Non-pigmented ciliary epithelial cell (primary cell): Measurements from ENCODE around the gene PCNX4.
A peak's percentile ranks its signal among the peaks of the same experiment; 100 is the strongest.
"Not testable (repeated sequence)": the region's sequence is repeated elsewhere in the genome, so short reads cannot be mapped to it uniquely, and the experiment has no call there.

Experiments
- DNase-seq: peaks from one replicate; pipeline ENCODE4 v3.0.0-alpha.2; 2010; ENCODE audit warnings: low read depth

Gene PCNX4

DNA sequence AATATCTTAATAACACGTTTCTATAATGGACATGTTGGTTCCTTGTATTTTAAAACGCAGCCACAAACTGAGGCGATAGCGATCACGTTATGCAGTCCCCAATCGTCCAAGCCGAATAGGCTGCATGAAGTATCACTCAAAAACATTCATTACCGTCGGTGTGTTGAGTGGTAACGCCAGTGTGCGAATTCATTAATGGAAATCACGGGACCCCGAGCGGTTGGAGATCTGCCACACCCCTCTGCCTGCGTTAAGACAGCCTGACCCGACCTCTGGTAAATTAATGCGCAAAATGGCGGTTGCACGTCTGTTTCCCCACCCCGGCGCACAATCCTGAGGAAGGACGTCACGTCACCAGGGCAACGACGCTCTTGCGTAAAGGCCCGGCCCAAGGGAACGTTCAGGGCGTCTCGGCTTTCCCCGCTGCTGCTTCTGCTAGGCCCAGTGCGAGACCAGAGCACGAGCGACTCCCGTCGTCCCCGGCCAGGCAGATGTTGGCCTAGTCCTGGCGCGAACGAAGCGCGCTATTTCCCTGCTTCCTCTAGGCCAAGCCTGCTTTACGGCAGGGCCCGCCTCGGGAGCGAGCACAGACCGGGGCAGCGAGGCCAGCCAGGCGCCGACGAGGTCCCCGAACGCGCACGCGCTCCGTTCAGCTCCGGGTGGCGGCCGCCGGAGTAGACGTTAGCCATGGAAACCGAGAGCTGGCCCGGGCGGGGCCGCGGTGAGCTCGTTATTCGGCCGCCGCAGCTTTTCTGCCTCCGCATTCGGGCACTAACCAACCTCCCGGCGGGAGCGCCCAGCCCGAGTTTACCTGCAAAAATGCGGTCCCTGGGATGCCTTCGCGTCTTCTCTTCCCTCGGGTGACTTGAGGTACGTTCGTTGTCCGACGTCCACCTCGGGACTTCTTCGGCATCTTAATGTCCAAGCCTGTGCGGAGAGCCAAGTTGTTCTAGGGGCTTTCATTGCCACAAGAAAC lies at the start of gene PCNX4:
PCNX4 (plus strand) TSS at position 374 of the 976 bp plus-strand sequence. CDS start 15,716 bp downstream, outside the sequence.
- DNase-seq, result peak; percentile 94

DNA sequence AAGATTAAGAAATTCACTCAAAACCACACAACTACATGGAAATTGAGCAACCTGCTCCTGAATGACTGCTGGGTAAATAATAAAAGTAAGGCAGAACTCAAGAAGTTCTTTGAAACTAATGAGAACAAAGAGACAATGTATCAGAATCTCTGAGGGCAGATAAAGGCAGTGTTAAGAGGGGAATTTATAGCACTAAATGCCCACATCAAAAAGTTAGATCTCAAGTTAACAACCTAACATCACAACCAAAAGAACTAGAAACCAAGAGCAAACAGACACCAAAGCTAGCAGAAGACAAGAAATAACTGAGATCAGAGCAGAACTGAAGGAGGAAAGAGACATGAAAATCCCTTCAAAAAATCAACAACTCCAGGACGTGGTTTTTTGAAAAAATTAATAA lies 43.7 kb upstream of the PCNX4 start:
- not testable (repeated sequence) for DNase-seq

DNA sequence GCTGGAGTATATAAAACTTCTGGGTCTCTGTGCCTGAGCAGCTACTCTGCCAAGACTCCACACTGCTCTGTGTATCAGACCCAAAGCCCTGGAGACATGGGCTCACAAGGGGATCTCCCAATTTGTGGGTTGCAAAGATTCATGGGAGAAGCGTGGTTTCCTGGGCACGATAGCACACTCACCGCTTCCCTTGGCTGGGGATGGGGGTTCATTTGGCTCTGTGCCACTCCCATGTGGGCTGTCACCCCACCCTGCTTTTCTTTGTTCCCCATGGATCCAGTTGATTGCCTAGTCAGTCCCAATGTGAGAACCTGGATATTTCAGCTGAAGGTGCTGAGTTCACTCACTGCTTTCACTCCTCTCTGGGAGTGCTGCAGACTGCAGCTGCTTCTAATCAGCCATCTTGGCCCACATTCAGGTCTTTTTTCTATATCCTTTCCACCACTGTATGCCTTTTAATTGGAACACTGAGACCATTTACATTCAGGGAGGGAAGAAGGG lies 40.0 kb upstream of the PCNX4 start:
- DNase-seq, result no peak

DNA sequence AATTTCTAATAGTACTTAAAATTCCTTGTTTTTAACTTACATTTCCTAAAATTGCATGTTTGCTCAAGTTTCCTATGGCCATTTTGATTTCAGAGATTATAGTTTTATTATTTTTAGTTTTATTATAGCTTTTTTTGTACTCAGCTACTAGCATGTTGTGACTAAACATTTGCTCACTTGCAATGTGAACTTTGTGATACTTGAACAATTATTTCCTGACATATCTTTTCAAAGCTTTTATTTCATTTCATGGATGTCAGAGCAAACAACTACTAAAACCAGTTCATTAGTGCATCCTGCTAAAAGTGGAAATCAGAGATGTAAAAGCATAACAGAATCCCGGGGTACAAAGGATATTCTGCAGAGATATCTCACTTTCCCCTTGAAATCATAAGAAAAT lies 33.6 kb upstream of the PCNX4 start:
- no peak for DNase-seq

DNA sequence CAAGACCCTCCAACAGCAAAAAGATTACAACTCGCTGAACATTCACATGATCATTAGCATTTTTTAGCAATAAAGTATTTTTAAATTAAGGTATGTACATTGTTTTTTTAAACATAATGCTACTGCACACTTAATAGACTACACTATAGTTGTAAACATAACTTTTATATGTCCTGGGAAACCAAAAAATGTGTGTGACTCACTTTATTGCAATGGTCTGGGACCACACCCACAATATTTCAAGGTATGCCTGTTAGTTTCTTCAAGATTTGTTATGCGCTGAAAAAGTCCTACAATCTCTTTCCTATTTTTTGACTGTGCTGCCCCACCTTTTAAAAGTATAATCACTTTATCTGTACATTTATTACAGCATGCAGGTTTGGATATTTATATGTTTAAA lies 30.4 kb upstream of the PCNX4 start:
- no peak for DNase-seq

DNA sequence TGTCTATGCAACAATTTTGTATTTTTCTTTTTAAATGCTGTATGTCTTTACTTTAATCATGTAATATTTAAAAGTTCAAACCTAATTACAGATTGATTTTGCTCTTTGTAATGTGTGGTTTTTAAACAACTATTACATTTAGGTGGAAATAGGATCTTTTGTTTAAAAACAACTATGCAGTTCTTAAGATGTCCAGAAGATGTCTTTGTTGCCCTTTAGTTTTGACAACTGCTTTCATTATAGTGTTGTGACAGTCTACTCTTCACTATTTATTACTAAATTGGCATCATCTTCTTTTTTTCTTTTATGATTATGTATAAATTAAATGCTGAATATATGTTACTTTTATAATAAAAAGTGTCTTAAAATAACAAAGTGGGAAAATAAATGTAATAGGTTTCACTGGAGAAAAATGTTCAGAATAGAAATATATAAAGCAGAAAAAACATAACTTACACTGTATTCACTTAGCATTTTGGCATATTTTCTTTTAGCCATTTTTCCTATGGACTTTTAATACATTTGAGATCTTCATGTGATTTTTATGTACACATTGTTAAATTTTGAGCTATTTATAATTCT lies 27.1 kb upstream of the PCNX4 start:
- peak; percentile 8 for DNase-seq

DNA sequence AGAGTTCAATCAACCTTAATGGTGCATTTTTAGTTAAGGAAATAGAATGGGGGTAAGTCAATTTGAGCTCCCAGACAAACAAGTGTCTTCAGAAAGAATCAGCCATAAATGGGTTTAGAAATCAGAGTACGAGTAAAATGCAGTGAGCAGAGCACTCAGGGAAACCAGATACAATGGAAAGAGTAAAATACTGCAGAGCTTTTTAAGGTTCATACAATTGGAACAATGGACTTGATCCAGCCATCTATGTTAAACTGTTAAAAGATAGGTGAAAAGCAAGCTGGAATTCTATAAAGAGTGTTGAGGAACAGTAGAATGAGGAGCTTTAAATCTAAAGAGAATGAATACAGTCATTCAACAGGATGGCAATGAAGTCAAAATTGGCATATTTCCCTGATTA lies 23.8 kb upstream of the PCNX4 start:
- no peak for DNase-seq

DNA sequence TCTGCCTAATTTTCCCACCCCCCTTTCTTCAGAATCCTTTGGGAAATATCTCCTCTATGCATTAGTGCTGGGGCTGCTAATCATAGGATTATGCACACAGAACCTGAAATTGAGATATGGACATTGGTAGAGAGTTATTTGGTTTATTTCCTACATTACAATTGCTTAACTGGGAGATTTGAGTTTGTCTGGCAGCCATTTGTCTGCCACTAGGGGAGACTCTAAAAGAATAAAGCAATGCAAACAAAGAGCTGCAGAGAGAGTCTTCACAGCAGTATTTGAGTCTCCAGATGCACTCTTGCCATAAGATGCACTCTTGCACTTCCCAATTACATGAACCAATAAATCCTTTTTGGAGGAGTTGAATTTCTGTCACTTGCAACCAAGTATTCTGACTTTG lies 12.0 kb upstream of the PCNX4 start:
- no peak for DNase-seq

DNA sequence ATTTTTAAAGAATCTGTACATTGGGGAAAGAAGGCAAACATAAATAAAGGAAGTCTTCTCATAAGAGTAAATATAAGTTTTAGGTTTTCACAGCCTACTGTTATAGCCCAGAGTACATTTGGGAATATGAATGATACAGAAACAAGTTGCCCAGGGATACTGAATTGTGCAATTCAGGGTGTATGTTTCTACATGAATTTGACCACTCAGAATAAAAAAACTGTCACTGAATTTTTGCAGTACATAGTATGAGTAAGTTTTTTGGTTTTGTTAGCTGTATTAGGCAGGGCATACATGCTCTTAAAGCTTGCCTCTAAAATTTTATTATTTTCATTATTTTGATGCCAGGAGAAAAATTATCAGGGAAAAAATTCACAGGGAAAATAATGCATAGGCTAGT lies 6.6 kb upstream of the PCNX4 start:
- no peak for DNase-seq

DNA sequence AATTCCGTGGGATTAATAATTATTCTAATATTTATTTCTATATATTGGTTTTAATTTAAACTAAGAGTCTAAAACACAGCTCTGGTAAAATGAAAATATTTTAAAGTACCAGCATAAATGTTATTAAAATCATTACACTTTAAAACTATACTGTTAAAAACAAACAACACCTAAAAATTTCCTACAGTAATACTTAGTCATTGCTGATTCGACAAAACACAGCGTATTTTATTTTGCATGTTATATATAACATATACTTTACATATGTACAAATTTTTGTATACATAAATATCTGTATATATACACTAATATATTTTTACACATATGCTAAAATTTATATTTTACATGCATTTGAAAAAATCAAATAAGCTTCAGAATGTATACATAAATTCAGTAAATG lies 6.0 kb upstream of the PCNX4 start:
- no peak for DNase-seq

DNA sequence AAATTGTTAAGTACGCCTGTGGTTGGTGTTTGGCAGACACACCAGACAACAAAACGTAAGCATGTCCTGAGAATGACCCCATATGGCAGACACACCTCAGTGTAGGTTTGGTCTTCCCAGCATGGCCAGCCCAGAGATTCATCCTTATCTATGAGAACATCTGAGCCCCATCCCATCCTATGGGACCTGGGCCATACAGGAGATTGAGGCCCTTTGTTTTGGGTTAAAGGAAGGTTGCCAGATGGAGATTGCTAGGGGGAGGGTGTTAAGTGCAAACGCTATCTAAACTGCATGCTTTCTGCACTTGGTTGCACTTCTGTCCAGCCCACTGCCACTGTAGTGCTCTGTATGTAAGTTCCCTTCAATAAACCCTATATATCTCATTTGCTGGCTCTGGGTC lies 4.1 kb upstream of the PCNX4 start:
- no peak for DNase-seq

DNA sequence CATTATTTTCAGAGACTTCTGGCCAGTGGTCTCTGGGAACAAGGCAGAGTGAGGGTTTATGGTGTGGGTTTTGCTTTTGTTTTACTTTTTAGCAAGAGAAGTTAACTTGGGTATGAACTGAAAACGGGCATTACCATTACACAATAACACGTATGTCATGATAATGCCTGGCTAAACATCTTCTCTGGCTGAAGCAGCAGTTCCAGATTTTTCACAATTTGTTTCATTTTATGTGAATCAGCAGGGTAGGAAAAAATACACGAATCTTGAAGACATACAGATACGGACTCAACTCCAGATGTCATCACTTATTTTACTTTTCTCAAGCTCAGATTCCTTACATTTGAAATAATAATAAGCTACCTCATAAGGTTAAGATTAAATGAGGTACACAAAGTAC lies 2.5 kb upstream of the PCNX4 start:
- no peak for DNase-seq

DNA sequence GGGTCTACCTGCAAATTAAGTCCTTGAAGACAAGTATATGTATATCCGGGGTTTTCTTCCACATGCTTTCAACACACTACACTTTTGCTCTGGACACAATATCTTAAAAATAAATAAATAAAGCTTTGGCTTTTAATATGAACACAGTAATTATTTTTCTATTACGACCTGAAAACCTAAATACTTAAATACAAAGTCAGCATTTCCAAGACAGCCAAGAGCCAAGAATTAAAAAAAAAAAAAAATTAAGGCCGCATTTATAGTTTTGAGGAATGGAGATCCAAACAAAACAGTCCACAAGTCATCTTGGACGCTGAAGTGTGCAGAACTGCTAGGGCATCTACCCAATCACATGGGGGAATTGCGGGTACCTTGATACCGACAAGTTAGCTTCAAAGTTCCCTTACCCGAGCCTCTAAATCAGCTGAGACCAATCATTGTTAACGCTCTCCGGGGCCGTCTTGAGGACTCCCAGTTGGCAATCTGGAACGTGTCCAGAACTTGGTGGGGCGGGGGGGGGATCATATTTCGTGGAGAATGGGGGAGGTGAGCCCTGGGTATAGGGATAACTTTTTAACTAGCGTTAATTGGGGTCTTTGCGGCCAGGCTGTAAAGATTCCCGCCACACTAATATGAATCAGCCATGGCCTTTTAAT lies 731 bp upstream of the PCNX4 start:
- peak; percentile 37 for DNase-seq

DNA sequence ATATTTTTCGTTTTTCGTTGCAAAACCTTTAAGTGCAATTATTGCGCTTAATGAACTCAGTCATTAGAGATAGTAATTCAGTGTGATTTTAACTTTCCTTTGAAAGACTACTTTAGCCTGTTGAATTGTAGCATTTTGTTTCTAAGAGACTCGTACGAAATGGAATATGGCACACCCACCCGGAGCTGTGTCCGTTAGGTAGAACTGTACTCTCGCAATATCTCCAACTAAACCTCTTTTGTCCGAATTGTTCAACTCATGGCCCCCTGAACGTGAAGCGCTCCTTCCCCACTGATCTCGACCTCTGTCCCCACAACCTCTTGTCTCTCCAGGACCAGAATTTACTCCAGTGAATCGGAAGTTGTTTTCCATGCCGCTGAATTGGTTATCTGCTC lies 800 bp downstream of the PCNX4 start:
- no peak for DNase-seq

DNA sequence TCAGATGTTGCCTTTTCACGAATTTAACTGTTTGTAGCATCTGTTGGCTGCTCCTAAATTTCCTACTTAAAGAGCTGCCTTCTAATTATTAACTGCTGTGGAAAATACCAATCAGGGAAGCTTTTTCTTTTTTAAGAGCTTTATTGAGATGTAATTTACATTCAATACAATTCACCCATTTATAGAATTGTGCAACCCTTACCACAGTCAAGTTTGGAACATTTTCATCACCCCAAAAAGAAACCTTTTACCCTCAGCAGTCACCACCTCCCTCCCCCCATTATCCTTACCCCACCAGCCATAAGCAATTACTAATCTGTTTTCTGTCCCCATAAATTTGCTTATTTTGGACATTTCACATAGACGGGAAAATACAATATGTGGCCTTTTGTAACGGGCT lies 1.4 kb downstream of the PCNX4 start:
- DNase-seq, result no peak

DNA sequence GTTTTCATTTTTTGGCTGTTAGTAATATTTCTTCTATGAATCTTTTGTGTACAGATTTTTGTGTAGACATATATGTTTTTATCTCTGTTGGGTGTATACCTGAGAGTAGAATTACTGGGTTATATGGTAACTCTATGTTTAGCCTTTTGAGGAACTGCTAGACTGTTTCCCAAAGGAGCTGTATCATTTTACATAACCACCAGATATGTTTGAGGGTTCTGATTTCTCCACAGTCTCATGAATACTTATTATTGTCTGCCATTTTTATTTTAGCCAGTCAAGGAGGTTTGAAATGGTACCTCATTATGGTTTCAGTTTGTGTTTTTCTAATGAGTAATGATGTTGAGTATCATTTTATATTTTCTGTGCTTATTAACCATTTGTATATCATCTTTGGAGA lies 1.9 kb downstream of the PCNX4 start:
- no peak for DNase-seq

DNA sequence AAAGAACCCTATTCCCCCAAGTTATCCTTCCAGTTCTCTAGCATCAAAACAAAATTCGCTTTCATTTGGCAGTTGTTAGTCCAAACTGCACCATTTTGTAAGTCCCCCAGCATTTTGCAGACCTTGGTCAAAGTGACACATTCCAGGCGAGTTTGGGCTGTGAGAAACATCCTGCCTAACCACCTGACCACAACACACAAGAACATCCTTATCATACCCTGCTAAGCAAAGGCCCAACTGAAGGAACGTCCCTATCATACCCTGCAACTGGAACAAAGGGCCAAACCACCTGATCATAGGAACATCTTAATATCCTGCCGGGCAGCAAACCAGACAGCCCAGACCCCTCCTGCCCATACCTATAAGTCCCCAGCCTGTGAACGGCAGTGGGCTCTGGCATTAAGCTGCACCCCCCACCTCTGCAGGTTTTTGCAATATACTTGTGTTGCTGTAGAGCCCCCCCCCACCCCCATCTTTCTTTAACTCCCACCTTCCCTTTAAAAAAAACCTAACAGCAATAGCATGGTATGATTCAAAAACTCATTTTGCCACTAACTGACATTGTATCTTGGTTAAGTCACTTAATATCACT lies 2.7 kb downstream of the PCNX4 start:
- DNase-seq, result peak; percentile 68

DNA sequence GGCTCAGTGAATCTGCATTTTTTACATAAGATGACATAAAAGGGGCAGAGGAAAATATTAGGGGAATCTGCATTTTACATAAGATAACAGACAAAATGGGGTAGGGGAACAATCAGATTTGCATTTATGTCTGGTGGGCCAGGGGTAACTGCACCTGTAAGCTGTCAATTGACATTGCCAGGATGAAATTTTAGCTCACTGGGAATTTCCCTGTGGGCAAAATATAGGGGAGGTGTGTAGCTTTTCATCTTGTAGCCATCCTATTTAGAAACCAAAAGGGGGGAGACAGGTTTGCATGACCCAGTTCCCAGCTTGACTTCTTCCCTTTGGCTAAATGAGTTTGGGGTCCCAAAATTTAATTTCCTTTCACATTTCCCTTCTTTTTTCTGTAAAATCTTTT lies 3.5 kb downstream of the PCNX4 start:
- DNase-seq, result no peak

DNA sequence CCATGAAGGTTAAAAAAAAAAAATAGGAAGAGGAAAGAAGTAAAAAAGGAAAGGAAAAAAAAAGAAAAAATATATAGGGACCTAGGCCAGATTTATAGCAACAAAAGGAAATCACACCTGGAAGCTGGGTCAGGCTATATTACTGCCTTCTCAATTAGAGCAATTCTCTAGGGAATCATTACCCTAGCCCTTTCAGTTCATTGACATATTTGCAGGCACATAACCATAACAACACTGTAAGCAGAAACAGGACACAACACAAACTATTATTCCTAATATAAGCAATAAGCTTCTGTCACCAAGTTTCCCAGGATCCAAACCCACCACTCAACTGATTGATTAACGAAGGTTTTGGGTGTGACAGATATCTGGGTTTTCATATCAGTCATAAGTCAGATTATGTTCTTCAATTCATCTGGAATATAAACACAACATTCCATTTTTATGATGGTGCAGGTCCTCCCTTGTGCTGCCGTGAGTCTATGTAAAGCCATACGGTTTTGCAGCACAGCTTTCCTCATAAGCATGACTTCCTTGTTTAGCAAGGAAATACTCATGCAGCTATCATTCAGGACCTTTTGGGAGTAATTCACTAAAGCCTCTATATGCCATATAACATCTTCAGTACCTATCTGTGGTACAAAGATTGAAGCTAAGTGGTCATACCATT lies 4.2 kb downstream of the PCNX4 start:
- peak; percentile 63 for DNase-seq

DNA sequence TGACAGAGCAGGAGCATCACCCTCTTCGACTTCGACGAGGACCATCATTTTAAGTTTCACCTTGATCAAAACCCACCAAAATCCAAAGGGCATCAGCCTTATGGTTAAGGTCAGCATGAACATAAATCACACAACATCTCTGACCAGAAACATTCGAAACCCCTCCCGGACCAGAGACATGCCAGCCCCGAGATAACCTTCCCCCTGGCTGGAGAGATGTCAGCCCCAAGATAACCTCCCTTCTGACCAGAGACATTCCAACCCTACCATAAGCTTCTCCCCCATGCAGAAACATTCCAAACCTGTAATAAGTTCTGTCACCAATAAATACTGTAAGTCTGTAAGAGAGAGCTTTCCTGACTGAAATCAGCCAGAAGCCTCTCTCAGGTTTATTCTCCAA lies 6.3 kb downstream of the PCNX4 start:
- DNase-seq, result no peak

DNA sequence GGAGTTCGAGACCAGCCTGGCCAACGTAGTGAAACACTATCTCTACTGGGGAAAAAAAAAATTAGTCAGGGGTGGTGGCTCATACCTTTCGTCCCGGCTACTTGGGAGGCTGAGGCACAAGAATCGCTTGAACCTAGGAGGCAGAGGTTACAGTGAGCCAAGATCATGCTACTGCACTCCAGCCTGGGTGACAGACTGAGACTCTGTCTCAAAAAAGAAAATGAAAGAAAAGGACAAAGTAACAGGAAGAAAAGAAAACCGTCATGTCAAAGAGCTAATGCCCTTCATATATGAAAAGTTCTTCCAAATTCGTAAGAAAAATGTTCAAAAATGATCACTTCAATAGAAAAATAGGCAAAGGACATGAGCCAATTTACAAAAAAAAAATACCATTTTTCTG lies 8.1 kb downstream of the PCNX4 start:
- not testable (repeated sequence) for DNase-seq

DNA sequence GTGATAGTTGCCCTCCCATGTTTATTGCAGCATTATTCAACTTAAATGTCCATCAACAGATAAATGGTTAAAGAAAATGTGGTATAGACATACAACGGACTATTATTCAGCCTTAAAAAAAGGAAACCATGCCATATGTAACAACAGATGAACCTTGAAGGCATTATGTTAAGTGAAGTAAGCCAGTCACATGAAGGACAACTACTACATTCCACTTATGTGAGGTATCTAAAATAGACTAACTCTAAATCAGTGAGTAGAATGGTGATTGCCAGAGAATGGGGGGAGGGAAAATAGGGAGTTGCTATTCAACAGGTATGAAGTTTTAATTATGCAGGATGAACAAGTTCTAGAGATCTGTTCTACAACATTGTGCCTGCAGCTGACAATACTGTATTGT lies 10.1 kb downstream of the PCNX4 start:
- no peak for DNase-seq
